ENCODE data around the gene PISD.

The PISD gene

GRCh38 chr22:31586137-31586920 lies 75.7 kb downstream of the PISD start:
- intact Hi-C loops (cut with DNase I), result no loop called here
- peak in 4 of 42 donors; percentile 16 to 57 (median 44) for DNase-seq

GRCh38 chr22:31585161-31585859 lies 76.7 kb downstream of the PISD start:
- DNase-seq, result no peak
- intact Hi-C loops (cut with DNase I), result no loop called here

GRCh38 chr22:31584804-31585160 lies 77.2 kb downstream of the PISD start:
- DNase-seq, result no peak
- intact Hi-C loops (cut with DNase I), result no loop called here

- intact Hi-C loops (cut with DNase I), result no loop called here
- no peak for DNase-seq
These were observed 78.0 kb downstream of the PISD start for GRCh38 chr22:31583861-31584485.

GRCh38 chr22:31579835-31580242 lies 82.2 kb downstream of the PISD start:
- intact Hi-C loops (cut with DNase I), result no loop called here
- no peak for DNase-seq

GRCh38 chr22:31578171-31578570 lies 83.8 kb downstream of the PISD start:
- intact Hi-C loops (cut with DNase I), result no loop called here
- no peak for DNase-seq

GRCh38 chr22:31577711-31578110 lies 84.3 kb downstream of the PISD start:
- intact Hi-C loops (cut with DNase I), result no loop called here
- no peak for DNase-seq

GRCh38 chr22:31575190-31575589 lies 86.8 kb downstream of the PISD start:
- peak in 27 of 42 donors; percentile 8 to 70 (median 33) for DNase-seq
- intact Hi-C loops (cut with DNase I), result no loop called here

- intact Hi-C loops (cut with DNase I), result no loop called here
- no peak for DNase-seq
These were observed 87.9 kb downstream of the PISD start for GRCh38 chr22:31574055-31574670.

GRCh38 chr22:31572939-31573338 lies 89.1 kb downstream of the PISD start:
- intact Hi-C loops (cut with DNase I), result no loop called here
- no peak for DNase-seq

GRCh38 chr22:31569126-31569525 lies 92.9 kb downstream of the PISD start:
- DNase-seq, result no peak
- intact Hi-C loops (cut with DNase I), result no loop called here

Measured in head of caudate nucleus (tissue), 42 donors.